Central memory CD8-positive, alpha-beta T cell (primary cell): Measurements from ENCODE around the gene MAT1A.
"Not testable (repeated sequence)": the region's sequence is repeated elsewhere in the genome, so short reads cannot be mapped to it uniquely, and the experiment has no call there.

Experiments used
- ATAC-seq: fragments of 150-1000 bp; cut with Tn5 transposase; replicated peaks from 2 replicates; pipeline ENCODE4 v1.10.0; 2022; ENCODE audit warnings: mild to moderate bottlenecking, moderate FRiP score, moderate number of reproducible peaks; ENCODE audit not compliant: poor library complexity, severe bottlenecking; ENCODE audit errors: extremely low read depth
- DNase-seq, 2 donors: peaks; one replicate each; pipeline ENCODE4 v3.0.0; 2021; ENCODE audit warnings: low spot score in 2 of 2
- H3K27ac Mint-ChIP-seq: one replicate; pipeline ENCODE4 v1.8.0; 2022; ENCODE audit warnings: low read depth, mild to moderate bottlenecking, moderate library complexity, mixed read lengths
- H3K27me3 Mint-ChIP-seq: one replicate; pipeline ENCODE4 v1.8.0; 2022; ENCODE audit warnings: mixed read lengths
- H3K36me3 Mint-ChIP-seq: one replicate; pipeline ENCODE4 v1.8.0; 2022; ENCODE audit warnings: mild to moderate bottlenecking, moderate library complexity, mixed read lengths; ENCODE audit not compliant: insufficient read depth
- H3K4me1 Mint-ChIP-seq: one replicate; pipeline ENCODE4 v1.8.0; 2022; ENCODE audit warnings: mixed read lengths
- H3K4me3 Mint-ChIP-seq: one replicate; pipeline ENCODE4 v1.8.0; 2022; ENCODE audit warnings: mild to moderate bottlenecking, moderate library complexity, mixed read lengths
- H3K9me3 Mint-ChIP-seq: one replicate; pipeline ENCODE4 v1.8.0; 2022; ENCODE audit warnings: mixed read lengths

Gene MAT1A

DNA sequence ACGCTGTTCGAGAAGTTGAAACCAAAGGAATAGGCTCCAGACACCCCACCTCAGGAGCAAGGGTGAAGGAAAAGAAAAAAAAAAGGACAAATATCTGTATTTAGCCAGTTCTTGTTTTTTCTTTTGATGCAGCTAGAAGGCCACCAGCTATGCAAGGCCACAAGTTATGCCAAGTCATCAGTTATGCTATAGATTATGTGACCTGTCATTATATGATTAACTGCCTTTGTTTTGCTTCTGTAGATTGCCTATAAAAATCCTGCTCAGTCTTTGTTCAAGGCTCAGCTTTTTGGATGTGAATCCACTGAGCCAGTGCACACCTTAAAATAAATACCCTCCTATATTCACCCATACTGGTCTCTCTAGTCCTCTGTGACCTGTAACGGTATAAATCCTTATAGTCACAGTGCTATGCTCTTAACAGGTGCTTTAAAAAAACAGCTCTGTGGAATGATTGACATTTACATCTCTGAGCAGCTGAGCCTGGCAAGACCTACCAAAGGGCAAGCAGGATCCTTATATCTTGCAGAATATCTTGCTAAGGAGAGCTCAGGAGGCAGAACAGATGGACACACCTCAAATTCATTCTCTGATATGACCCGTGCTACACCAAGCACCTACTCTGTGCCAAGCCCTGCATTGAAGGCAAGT lies 20.4 kb downstream of the MAT1A start:
- Mint-ChIP-seq H3K4me1 (no peaks in the 10 kb centered on the region), H3K9me3 (no peaks in the 10 kb centered on the region), H3K36me3 (peaks cover 1% of the 10 kb centered on the region), H3K27ac (no peak overlapping the region), H3K4me3 (no peak overlapping the region), H3K27me3 (peaks cover 56% of the 10 kb centered on the region)
- ATAC-seq (no peak), DNase-seq (no peak)

DNA sequence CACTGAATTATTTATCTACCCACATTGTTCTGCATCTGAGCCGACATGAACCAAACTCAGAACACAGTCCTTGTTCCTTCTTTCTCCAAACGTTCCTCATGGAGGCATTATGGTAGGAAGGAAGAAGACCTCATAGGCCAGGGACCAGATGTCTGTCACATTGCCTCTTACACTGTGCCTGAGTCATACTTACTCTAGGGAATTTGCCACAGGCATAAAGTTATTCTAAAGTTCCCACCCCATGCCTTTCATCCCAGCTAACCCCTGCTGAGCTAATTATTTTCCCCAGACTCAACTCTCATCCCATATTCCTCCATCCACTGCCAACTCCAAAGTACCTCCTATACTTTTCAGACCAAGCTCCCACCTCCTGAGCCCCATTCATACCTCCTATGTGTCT lies 21.2 kb downstream of the MAT1A start:
- no peak overlapping the region for H3K4me3 Mint-ChIP-seq
- H3K9me3 Mint-ChIP-seq = no peaks in the 10 kb centered on the region
- DNase-seq (no peak), ATAC-seq (no peak)
- peaks cover 1% of the 10 kb centered on the region for H3K36me3 Mint-ChIP-seq
- H3K27ac Mint-ChIP-seq = no peak overlapping the region
- no peaks in the 10 kb centered on the region for H3K4me1 Mint-ChIP-seq
- peaks cover 59% of the 10 kb centered on the region for H3K27me3 Mint-ChIP-seq

- DNase-seq = no peak
- Mint-ChIP-seq H3K36me3 (peaks cover 1% of the 10 kb centered on the region), H3K4me1 (no peaks in the 10 kb centered on the region), H3K27ac (no peak overlapping the region), H3K27me3 (peaks cover 57% of the 10 kb centered on the region), H3K4me3 (no peak overlapping the region), H3K9me3 (no peaks in the 10 kb centered on the region)
- no peak for ATAC-seq
Measured at GRCh38 chr10:80266513-80266863, 23.0 kb downstream of the MAT1A start.

- H3K4me1 Mint-ChIP-seq = no peaks in the 10 kb centered on the region
- H3K27me3 Mint-ChIP-seq = peaks cover 52% of the 10 kb centered on the region
- peaks cover 1% of the 10 kb centered on the region for H3K36me3 Mint-ChIP-seq
- H3K9me3 Mint-ChIP-seq = no peaks in the 10 kb centered on the region
- no peak overlapping the region for H3K4me3 Mint-ChIP-seq
- no peak overlapping the region for H3K27ac Mint-ChIP-seq
- ATAC-seq = no peak
- no peak for DNase-seq
Measured at GRCh38 chr10:80265740-80266512, 23.5 kb downstream of the MAT1A start.

DNA sequence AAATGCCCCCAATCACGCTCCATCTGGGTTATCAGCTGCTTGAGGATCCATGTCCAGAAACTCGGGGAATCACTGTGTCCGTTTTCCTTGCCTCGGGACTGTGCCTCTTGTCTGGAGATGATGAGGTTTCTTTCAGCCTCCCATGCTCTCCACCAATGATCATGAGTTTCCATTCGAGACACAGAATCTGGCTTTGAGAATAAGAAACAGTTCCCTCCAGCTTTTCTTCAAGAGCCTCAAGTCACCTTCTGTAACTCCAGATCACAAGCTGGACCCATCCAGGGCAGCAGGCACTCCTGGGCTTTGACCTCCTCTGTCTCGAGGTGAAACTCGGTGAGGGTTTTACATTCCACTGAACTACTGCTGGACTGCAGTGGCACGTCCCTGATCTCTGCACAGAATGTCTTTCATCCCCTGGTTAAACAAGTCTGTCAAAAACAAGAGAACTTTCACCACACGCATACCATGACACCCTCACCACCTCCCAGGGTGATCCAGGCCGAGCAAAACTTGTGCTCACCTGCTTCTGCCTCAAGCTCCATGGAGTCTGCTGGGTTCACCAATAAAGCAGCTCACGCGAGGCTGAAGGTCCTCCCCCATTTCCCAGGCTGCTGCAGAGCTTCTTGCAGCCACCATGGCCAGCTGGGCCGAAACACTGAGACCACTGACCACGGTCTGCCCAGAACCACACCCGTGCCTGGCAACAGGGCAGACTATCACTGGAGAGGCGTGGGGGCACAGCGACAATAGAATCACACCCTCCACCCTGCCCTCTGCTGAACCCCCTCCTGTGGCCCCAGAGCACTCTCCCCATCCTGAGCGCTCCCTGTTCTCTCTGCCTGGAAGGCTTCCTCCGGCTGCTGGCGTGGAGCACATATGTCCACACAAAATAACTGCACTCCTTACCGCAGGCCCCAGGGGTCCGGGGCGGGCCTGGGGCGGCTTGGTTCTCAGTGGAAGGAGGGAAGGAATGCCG lies 25.1 kb downstream of the MAT1A start:
- no peak overlapping the region for H3K4me3 Mint-ChIP-seq
- ATAC-seq = no peak
- DNase-seq = no peak
- H3K27ac Mint-ChIP-seq = no peak overlapping the region
- H3K36me3 Mint-ChIP-seq = peaks cover 2% of the 10 kb centered on the region
- peaks cover 46% of the 10 kb centered on the region for H3K27me3 Mint-ChIP-seq
- H3K4me1 Mint-ChIP-seq = no peaks in the 10 kb centered on the region
- H3K9me3 Mint-ChIP-seq = no peaks in the 10 kb centered on the region

DNA sequence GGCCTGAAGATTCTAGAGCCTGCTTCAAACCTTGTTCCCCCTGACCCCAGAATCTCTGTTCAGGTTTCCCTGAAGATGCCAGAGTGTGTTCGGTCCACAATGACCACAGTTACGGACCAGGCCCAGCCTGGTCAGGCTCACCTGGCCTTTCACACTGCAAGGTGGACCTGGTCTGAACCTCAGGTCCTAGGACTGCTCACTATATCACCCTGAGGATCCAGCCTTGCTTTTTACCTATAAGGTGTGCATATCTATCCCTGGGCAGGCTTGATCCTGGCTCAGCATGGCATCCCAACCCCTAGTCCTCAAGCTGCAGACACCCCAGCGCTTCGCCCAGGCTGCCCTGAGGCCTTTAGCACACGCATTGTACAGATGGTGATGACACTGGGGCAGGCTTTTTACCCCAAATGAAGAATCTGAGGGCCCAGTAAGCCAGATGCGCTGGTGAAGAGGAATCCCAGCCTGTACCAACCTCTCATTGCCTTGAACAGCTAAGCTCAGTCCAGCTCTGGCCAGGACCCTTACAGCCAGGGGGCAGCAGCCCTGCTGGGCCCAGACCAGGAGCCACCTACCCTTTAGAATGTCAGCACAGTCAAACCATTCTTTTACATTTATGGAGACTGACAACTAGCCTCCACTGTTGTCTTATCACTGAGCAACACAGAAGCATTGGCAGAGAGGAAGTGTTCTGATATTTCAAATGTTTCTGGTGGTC lies 28.0 kb downstream of the MAT1A start:
- Mint-ChIP-seq H3K4me1 (no peaks in the 10 kb centered on the region), H3K36me3 (peaks cover 4% of the 10 kb centered on the region), H3K27ac (no peak overlapping the region), H3K9me3 (no peaks in the 10 kb centered on the region), H3K27me3 (peaks cover 22% of the 10 kb centered on the region), H3K4me3 (no peak overlapping the region)
- no peak for DNase-seq
- ATAC-seq = no peak

DNA sequence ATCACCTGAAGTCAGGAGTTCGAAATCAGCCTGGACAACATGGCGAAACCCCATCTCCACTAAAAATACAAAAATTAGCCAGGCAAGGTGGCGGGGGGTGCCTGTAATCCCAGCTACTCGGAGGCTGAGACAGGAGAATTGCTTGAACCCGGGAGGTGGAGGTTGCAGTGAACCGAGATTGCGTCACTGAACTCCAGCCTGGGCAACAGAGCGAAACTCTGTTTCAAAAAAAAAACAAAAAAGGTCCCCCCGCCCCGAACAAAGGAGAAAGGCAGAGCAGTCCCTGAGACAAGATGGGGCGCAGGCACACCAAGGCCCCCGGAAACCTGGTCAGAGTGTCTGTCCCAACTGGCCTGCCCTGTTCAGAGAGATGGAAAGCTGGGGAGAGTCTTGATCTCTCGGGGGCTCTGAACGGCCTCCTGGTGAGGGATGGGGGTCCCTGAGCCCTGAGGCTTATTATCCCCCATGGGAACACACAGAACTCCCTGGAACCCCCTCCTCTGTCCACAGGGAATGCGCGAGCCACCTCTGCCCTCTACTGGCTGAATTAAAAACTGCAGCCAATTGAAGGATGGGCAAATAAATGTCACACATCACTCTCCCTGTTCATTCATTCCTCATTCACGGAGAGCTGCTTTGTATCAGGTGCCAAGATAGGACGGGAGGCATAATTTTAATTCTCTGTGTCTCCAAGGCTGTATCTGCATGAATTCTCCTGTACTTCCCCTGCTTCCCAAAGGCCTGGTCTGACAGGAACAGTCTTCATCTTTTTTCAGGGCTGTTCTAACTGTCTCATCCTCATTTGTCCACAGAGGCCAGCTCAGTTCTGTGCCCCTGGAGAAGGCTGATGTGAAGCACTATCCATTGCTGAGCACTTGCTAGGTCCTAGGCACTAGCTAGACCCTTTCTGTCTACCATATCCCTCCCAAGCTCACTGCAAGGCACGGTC lies 28.9 kb downstream of the MAT1A start:
- H3K4me1 Mint-ChIP-seq = no peaks in the 10 kb centered on the region
- H3K27ac Mint-ChIP-seq = no peak overlapping the region
- H3K27me3 Mint-ChIP-seq = peaks cover 18% of the 10 kb centered on the region
- ATAC-seq (no peak), DNase-seq (no peak)
- no peak overlapping the region for H3K4me3 Mint-ChIP-seq
- H3K9me3 Mint-ChIP-seq = no peaks in the 10 kb centered on the region
- H3K36me3 Mint-ChIP-seq = peaks cover 4% of the 10 kb centered on the region

DNA sequence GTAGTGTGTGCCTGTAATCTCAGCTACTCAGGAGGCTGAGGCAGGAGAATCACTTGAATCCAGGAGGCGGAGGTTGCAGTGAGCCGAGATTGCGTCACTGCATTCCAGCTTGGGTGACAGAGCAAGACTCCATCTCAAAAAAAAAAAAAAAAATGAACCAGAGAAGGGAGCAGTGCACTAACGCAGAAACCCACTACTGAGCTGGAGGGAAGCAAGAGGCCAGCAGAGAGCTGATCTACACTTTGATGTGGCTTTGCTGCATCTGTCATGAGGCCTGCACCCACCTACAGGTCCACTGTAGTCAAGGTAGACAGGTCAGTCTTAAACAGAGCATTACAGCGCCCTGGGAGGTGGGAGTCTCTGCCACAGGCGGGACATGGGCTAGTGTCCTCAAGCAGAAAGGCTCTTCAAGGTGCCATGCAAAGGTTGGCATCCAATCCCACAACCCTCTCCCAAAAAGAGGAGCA lies 30.0 kb downstream of the MAT1A start:
- Mint-ChIP-seq H3K27me3 (peaks cover 7% of the 10 kb centered on the region), H3K27ac (no peak overlapping the region), H3K4me3 (no peak overlapping the region), H3K36me3 (peaks cover 2% of the 10 kb centered on the region), H3K9me3 (no peaks in the 10 kb centered on the region), H3K4me1 (no peaks in the 10 kb centered on the region)
- no peak for ATAC-seq
- no peak for DNase-seq

- H3K4me3 Mint-ChIP-seq, H3K4me1 Mint-ChIP-seq, DNase-seq, ATAC-seq, H3K36me3 Mint-ChIP-seq, H3K27ac Mint-ChIP-seq, H3K9me3 Mint-ChIP-seq, H3K27me3 Mint-ChIP-seq: not testable (repeated sequence)
Measured at GRCh38 chr10:80256798-80257197, 32.7 kb downstream of the MAT1A start.

- H3K4me3 Mint-ChIP-seq, H3K27ac Mint-ChIP-seq, H3K4me1 Mint-ChIP-seq: not testable (repeated sequence)
Measured at GRCh38 chr10:80254726-80255125, 34.7 kb downstream of the MAT1A start.

DNA sequence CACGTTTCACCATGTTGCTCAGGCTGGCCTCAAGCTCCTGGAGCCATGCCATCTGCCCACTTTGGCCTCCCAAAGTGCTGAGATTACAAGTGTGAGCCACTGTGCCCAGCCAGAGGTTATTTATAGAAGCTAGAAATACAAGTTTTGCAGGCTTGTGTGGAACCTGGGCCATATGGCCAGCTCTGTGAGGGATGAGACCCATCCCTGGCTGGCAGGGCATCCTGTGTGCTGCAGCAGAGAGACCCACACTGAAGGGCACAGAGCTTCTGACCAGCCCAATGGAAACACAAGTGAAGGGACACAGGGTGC lies 35.5 kb downstream of the MAT1A start:
- not testable (repeated sequence) for H3K27me3 Mint-ChIP-seq, ATAC-seq, H3K36me3 Mint-ChIP-seq, H3K9me3 Mint-ChIP-seq, DNase-seq, H3K27ac Mint-ChIP-seq, H3K4me3 Mint-ChIP-seq, H3K4me1 Mint-ChIP-seq

More at GRCh38 chr10:80254726-80255125, 34.7 kb downstream of the MAT1A start:
- not testable (repeated sequence) for H3K36me3 Mint-ChIP-seq, H3K9me3 Mint-ChIP-seq, ATAC-seq, H3K27me3 Mint-ChIP-seq, DNase-seq
